Fibroblast of the aortic adventitia (primary cell): ENCODE data around the gene MUS81. TPM values are rescaled to one million over a fixed set of nuclear protein-coding genes. Genes with fewer than 3 reads are reported as not detected.

Source experiments
- DNase-seq: peaks from one replicate; pipeline ENCODE4 v3.0.0-alpha.2; 2010; ENCODE audit warnings: low read depth
- H3K4me3 ChIP-seq: 2 replicates; pipeline ENCODE4 v1.5.1; 2011; ENCODE audit warnings: low read depth, mild to moderate bottlenecking, control low read depth, low read length, moderate library complexity
- total RNA-seq: library from RNA; depleted of rRNA; stranded (reverse); fragments of >200 nt; gene quantifications from 2 replicates; pipeline ENCODE4 v1.2.3, GENCODE V29; 2012; ENCODE audit warnings: low replicate concordance
- TF ChIP-seq, protein P1 (sequence below): IDR thresholded peaks from 2 replicates; pipeline ENCODE4 v1.5.1; 2011; ENCODE audit warnings: mild to moderate bottlenecking, low read length, control low read depth, inconsistent platforms; ENCODE audit not compliant: insufficient read depth

MUS81 gene
- total RNA-seq, 1 donor: 31.8 TPM

- no peak for DNase-seq
- H3K4me3 ChIP-seq: no peak overlapping the region
- TF ChIP-seq, protein P1, sequence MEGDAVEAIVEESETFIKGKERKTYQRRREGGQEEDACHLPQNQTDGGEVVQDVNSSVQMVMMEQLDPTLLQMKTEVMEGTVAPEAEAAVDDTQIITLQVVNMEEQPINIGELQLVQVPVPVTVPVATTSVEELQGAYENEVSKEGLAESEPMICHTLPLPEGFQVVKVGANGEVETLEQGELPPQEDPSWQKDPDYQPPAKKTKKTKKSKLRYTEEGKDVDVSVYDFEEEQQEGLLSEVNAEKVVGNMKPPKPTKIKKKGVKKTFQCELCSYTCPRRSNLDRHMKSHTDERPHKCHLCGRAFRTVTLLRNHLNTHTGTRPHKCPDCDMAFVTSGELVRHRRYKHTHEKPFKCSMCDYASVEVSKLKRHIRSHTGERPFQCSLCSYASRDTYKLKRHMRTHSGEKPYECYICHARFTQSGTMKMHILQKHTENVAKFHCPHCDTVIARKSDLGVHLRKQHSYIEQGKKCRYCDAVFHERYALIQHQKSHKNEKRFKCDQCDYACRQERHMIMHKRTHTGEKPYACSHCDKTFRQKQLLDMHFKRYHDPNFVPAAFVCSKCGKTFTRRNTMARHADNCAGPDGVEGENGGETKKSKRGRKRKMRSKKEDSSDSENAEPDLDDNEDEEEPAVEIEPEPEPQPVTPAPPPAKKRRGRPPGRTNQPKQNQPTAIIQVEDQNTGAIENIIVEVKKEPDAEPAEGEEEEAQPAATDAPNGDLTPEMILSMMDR: no peak
These were observed 6.8 kb upstream of the MUS81 start for GRCh38 chr11:65853246-65853979.

- TF ChIP-seq, protein P1: no peak
- no peak for DNase-seq
These were observed 6.1 kb upstream of the MUS81 start for GRCh38 chr11:65854161-65854592.

GRCh38 chr11:65854852-65855837 lies 5.1 kb upstream of the MUS81 start:
- TF ChIP-seq, protein P1: no peak
- DNase-seq: no peak
- peak overlapping the region; percentile 95 for H3K4me3 ChIP-seq

More at GRCh38 chr11:65854161-65854592, 6.1 kb upstream of the MUS81 start:
- no peak overlapping the region for H3K4me3 ChIP-seq

DNA sequence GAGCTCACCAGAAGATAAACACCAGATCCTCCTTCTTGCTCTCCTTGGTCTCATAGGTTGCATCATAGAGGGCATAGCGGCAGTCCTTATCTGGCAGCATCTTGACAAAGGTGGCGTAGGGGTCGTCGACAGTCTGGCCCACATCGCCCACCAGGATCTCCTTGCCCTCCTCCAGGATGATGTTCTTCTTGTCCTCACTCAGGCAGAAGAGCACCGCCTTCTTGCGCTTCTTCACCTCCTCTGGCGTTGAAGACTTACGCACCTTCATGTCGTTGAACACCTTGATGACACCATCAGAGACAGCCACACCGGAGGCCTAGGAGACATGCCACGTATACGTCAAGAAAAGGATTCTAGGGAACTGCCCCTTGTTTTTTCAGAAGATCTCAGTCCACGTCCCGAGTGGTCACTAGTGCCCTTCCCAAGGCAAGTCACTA lies 4.3 kb upstream of the MUS81 start:
- no peak for DNase-seq
- TF ChIP-seq, protein P1: no peak
- H3K4me3 ChIP-seq: peak overlapping the region; percentile 95

- H3K4me3 ChIP-seq: peak overlapping the region; percentile 95
- TF ChIP-seq, protein P1: no peak
- DNase-seq: peak; percentile 65
These were observed 3.3 kb upstream of the MUS81 start for GRCh38 chr11:65856689-65857499.

GRCh38 chr11:65857500-65857852 lies 2.8 kb upstream of the MUS81 start:
- TF ChIP-seq, protein P1: no peak
- H3K4me3 ChIP-seq: peak overlapping the region; percentile 95
- DNase-seq: no peak
